Ishikawa (cell line): ENCODE measurements around the gene CALML6.

Experiments used
- CEBPB ChIP-seq: IDR thresholded peaks from 2 replicates; pipeline ENCODE4 v1.6.1; 2012
- CREB1 ChIP-seq: IDR thresholded peaks from 2 replicates; pipeline ENCODE4 v1.6.1; 2012; ENCODE audit warnings: low read depth
- EGR1 ChIP-seq: IDR thresholded peaks from 2 replicates; pipeline ENCODE4 v1.6.1; 2012
- EP300 ChIP-seq: IDR thresholded peaks from 2 replicates; pipeline ENCODE4 v1.6.1; 2012; ENCODE audit warnings: borderline replicate concordance
- FOXM1 ChIP-seq: IDR thresholded peaks from 2 replicates; pipeline ENCODE4 v1.6.1; 2012; ENCODE audit warnings: low read depth, borderline replicate concordance
- MAX ChIP-seq: IDR thresholded peaks from 2 replicates; pipeline ENCODE4 v1.6.1; 2012
- NFIC ChIP-seq: IDR thresholded peaks from 2 replicates; pipeline ENCODE4 v1.6.1; 2012
- RAD21 ChIP-seq: IDR thresholded peaks from 2 replicates; pipeline ENCODE4 v1.6.1; 2012; ENCODE audit warnings: low read depth
- REST ChIP-seq: IDR thresholded peaks from 2 replicates; pipeline ENCODE4 v1.6.1; 2012; ENCODE audit warnings: low read depth, mild to moderate bottlenecking
- TAF1 ChIP-seq: IDR thresholded peaks from 2 replicates; pipeline ENCODE4 v1.6.1; 2012; ENCODE audit warnings: low read depth, mild to moderate bottlenecking
- TCF12 ChIP-seq: IDR thresholded peaks from 2 replicates; pipeline ENCODE4 v1.6.1; 2012; ENCODE audit warnings: low read depth
- TEAD4 ChIP-seq: IDR thresholded peaks from 2 replicates; pipeline ENCODE4 v1.6.1; 2012
- USF1 ChIP-seq: IDR thresholded peaks from 2 replicates; pipeline ENCODE4 v1.6.1; 2012
- YY1 ChIP-seq: IDR thresholded peaks from 2 replicates; pipeline ENCODE4 v1.6.1; 2012; ENCODE audit warnings: low read depth
- ZBTB7A ChIP-seq: IDR thresholded peaks from 2 replicates; pipeline ENCODE4 v1.6.1; 2012; ENCODE audit warnings: low read depth

Gene CALML6

GRCh38 chr1:1959459-1959839, 44.4 kb downstream of the CALML6 start:
- no peak for TF ChIP-seq MAX
- no peak for TF ChIP-seq TCF12
- no peak for TF ChIP-seq EGR1
- TF ChIP-seq TAF1: no peak
- no peak for TF ChIP-seq EP300
- no peak for TF ChIP-seq RAD21

DNA sequence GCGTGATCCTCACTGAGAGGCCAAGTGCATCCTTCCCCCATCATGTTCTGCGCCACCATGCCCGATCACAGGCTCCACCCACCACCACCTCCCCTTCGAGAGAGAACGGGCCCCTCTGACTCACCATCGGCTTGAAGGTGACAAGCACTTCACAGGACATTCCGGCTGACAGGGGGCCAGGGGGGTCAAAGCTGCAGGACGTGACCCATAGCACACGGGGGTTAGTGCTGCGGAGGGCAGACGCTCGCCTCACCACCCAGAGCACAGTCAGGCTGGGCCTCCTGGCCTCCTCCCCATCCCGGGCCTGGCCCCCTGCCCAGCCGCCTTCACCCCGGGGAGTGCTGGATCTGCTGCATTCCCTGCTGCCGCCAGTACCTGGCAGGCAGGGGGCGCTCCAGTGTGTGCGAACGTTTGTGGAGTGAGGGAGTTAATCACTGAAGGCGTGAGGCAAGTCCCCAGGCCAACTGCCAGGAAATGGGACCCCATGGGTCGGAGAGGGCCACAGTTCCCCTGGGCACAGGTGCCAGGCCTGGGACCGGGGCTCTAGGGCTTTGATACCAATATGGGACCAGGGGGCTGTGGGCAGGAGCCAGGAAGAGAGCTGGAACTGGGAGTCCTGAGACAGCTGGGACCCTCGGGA, 44.9 kb downstream of the CALML6 start:
- TF ChIP-seq RAD21 (peak; percentile 91), USF1 (no peak), TEAD4 (peak; percentile 61; the same call in 1 of the 2 replicates), NFIC (peak; percentile 75)

GRCh38 chr1:1960480-1961196, 45.6 kb downstream of the CALML6 start:
- TF ChIP-seq EP300: no peak
- TF ChIP-seq RAD21: no peak

DNA sequence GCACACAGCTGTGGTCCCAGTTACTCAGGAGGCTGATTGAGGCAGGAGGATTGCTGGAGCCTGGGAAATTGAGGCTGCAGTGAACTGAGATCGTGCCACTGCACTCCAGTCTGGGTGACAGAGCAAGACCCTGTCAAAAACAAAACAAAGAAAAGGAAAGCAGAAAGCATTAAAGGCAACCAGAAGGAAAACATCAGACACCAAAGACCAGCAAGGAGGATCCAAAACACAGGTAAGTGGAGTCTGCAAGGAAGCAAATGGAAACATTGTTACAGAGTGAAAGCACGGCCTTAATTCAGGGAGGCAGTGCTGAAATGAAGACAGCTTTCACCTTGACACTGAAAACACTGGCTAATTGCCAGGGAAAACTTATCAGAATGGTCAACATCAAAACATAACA, 47.7 kb downstream of the CALML6 start:
- TF ChIP-seq REST: no peak

GRCh38 chr1:1963570-1963969, 48.5 kb downstream of the CALML6 start:
- TF ChIP-seq YY1 (no peak), CREB1 (no peak), USF1 (no peak), TAF1 (no peak), EGR1 (no peak), NFIC (no peak), CEBPB (no peak), EP300 (no peak), REST (no peak), TEAD4 (no peak)

- TF ChIP-seq CREB1 (no peak), FOXM1 (no peak), CEBPB (no peak), RAD21 (no peak), TCF12 (no peak), MAX (no peak), NFIC (no peak), ZBTB7A (no peak), TEAD4 (no peak), YY1 (no peak), REST (no peak), TAF1 (no peak), EGR1 (no peak)
Measured at GRCh38 chr1:1964811-1965210, 49.8 kb downstream of the CALML6 start.
